GM21786 (cell line): ENCODE measurements around the gene RBMY1E.
"Not testable (repeated sequence)": the region's sequence is repeated elsewhere in the genome, so short reads cannot be mapped to it uniquely, and the experiment has no call there.

Experiments used
- ATAC-seq: cut with Tn5 transposase; IDR thresholded peaks from one replicate; pipeline ENCODE4 v1.9.1; 2021; ENCODE audit not compliant: unreplicated experiment

The RBMY1E gene

DNA sequence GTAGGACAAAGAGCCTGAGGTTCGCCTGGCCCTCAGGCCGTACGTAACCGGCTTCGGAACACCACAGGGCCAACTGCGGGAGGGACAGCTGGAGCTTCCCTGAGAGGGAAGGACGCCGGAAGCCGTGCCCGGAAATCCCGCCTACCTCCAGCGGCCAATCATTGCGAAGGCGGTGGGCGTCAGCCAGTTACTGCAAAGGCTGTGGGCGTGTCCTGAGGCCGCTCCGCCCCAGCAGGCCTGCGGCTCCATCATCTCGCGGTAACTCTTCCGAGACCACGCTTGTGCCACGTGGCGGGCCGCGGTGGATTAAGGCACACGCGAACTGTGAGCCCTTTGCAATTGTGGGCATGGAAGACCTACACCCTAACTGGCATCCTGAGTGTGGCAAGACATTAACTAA is at the start of gene RBMY1E:
Gene RBMY1E (minus strand): TSS at position 101 of the 400 bp plus-strand sequence. CDS start 1,978 bp downstream, outside the sequence.
- not testable (repeated sequence) for ATAC-seq

DNA sequence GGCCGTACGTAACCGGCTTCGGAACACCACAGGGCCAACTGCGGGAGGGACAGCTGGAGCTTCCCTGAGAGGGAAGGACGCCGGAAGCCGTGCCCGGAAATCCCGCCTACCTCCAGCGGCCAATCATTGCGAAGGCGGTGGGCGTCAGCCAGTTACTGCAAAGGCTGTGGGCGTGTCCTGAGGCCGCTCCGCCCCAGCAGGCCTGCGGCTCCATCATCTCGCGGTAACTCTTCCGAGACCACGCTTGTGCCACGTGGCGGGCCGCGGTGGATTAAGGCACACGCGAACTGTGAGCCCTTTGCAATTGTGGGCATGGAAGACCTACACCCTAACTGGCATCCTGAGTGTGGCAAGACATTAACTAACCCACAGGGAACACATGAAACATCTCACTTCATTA is 23.4 kb downstream of the RBMY1E start, which contains the start of gene RBMY1D:
Gene RBMY1D (minus strand): TSS at position 101 of the 400 bp plus-strand sequence. CDS start 2,013 bp downstream, outside the sequence.
- not testable (repeated sequence) for ATAC-seq

DNA sequence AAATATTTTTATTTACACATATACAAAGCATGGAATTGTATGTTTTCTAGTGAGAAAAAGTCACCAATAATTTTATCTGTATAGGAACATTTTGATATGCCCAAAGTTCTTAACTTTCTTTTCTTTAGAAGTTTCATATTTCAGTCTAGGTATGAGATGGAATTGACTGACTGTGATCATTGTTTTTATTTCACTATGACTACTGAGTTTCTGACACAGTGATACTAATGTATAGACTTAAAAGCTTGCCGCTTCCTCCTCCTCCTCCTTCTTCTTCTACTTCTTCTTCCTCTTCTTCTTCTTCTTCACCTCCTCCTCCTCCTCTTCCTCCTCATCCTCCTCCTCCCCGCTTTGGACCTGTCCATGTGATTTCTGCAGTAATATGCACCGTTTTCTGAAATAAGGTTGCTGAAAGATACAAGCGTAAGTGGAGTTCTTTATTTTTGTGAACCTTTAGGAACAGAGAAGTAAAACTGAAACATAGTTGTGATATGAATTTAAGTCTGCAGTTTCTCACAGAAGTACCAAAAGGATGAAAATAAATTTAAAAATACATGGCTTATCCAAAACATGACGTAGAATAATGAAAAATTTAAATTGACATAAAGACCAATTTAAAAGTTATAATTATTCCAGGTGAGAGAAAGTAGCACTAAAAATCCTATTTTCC is 48.3 kb downstream of the RBMY1E start:
- ATAC-seq: not testable (repeated sequence)
